OCI-LY1 (cell line): Measurements from ENCODE around the gene SLC26A4.

ENCODE experiments used
- H2AFZ ChIP-seq: fragments of 200-600 bp; sonication (generic), shearing (Covaris generic); 2 replicates; pipeline ENCODE4 v1.6.0; 2014; ENCODE audit warnings: antibody characterized with exemption, mild to moderate bottlenecking, low read length
- H3F3A ChIP-seq: fragments of 200-600 bp; sonication (generic), shearing (Covaris generic); 2 replicates; pipeline ENCODE4 v1.6.0; 2014; ENCODE audit warnings: mild to moderate bottlenecking, antibody characterized with exemption, low read length, moderate library complexity; ENCODE audit not compliant: insufficient read depth
- H3K27ac ChIP-seq: fragments of 200-600 bp; sonication (generic); 2 replicates; pipeline ENCODE4 v1.5.1; 2014; ENCODE audit warnings: low read length, mixed run types, mild to moderate bottlenecking, low read depth; ENCODE audit not compliant: poor library complexity, severe bottlenecking
- H3K27me3 ChIP-seq: fragments of 200-600 bp; sonication (generic); 2 replicates; pipeline ENCODE4 v1.6.0; 2014; ENCODE audit warnings: antibody characterized with exemption, mild to moderate bottlenecking, low read length, moderate library complexity; ENCODE audit not compliant: insufficient read depth
- H3K36me3 ChIP-seq: fragments of 200-600 bp; sonication (generic); 2 replicates; pipeline ENCODE4 v1.6.1; 2014; ENCODE audit warnings: mild to moderate bottlenecking, antibody characterized with exemption, low read length, moderate library complexity, mixed read lengths; ENCODE audit not compliant: insufficient read depth
- H3K4me1 ChIP-seq: fragments of 200-600 bp; sonication (generic); 2 replicates; pipeline ENCODE4 v1.5.1; 2014; ENCODE audit warnings: mild to moderate bottlenecking, low read length, moderate library complexity; ENCODE audit not compliant: insufficient read depth, severe bottlenecking
- H3K4me2 ChIP-seq: fragments of 200-600 bp; sonication (generic), shearing (Covaris generic); 2 replicates; pipeline ENCODE4 v1.6.1; 2014; ENCODE audit warnings: low read length
- H3K4me3 ChIP-seq: fragments of 200-600 bp; sonication (generic); 2 replicates; pipeline ENCODE4 v1.5.1; 2014; ENCODE audit warnings: low read length, low read depth, mild to moderate bottlenecking, mixed read lengths; ENCODE audit not compliant: poor library complexity, severe bottlenecking
- H3K79me2 ChIP-seq: fragments of 200-600 bp; shearing (Covaris generic); 2 replicates; pipeline ENCODE4 v1.6.1; 2016; ENCODE audit warnings: mixed run types, low read length, mixed read lengths; ENCODE audit not compliant: insufficient read depth
- H3K9ac ChIP-seq: fragments of 200-600 bp; sonication (generic), shearing (Covaris generic); 2 replicates; pipeline ENCODE4 v1.6.1; 2014; ENCODE audit warnings: mild to moderate bottlenecking, low read length, mixed read lengths
- H3K9me2 ChIP-seq: fragments of 200-600 bp; sonication (generic), shearing (Covaris generic); 2 replicates; pipeline ENCODE4 v1.6.1; 2014; ENCODE audit warnings: low read depth, mild to moderate bottlenecking, low read length, mixed read lengths
- H3K9me3 ChIP-seq: fragments of 200-600 bp; shearing (Covaris generic); 2 replicates; pipeline ENCODE4 v1.6.1; 2014; ENCODE audit warnings: low read length, mixed read lengths
- H4K20me1 ChIP-seq: fragments of 200-600 bp; sonication (generic), shearing (Covaris generic); 2 replicates; pipeline ENCODE4 v1.6.0; 2016; ENCODE audit warnings: mild to moderate bottlenecking, low read length; ENCODE audit not compliant: insufficient read depth
- CTCF ChIP-seq: fragments of 200-600 bp; sonication (generic), shearing (Covaris generic); IDR thresholded peaks from 2 replicates; pipeline ENCODE4 v1.5.1; 2017; ENCODE audit warnings: mild to moderate bottlenecking, antibody characterized with exemption, low read length, moderate library complexity, mixed read lengths
- EZH2 ChIP-seq: fragments of 200-600 bp; sonication (generic), shearing (Covaris generic); IDR thresholded peaks from 2 replicates; pipeline ENCODE4 v1.8.0; 2017; ENCODE audit warnings: borderline replicate concordance, mixed run types, mild to moderate bottlenecking, antibody characterized with exemption, low read length, moderate library complexity, mixed read lengths

The SLC26A4 gene

GRCh38 chr7:107667341-107667740 is 6.7 kb downstream of the SLC26A4 start:
- TF ChIP-seq EZH2 (no peak), CTCF (no peak)
- Histone ChIP-seq H3F3A (no peaks in the 10 kb centered on the region), H3K4me3 (no peak overlapping the region), H3K4me2 (no peak overlapping the region), H3K27me3 (no peaks in the 10 kb centered on the region), H3K79me2 (no peaks in the 10 kb centered on the region), H4K20me1 (no peaks in the 10 kb centered on the region), H3K9me3 (no peaks in the 10 kb centered on the region), H3K9ac (no peak overlapping the region), H2AFZ (no peak overlapping the region), H3K27ac (no peak overlapping the region), H3K9me2 (no peaks in the 10 kb centered on the region), H3K4me1 (no peaks in the 10 kb centered on the region), H3K36me3 (no peaks in the 10 kb centered on the region)

- Histone ChIP-seq H3K79me2 (no peaks in the 10 kb centered on the region), H4K20me1 (no peaks in the 10 kb centered on the region), H3F3A (no peaks in the 10 kb centered on the region), H3K27me3 (peaks cover 3% of the 10 kb centered on the region; the same call in 1 of the 2 replicates), H3K4me3 (no peak overlapping the region), H3K27ac (no peak overlapping the region), H3K4me1 (no peaks in the 10 kb centered on the region), H2AFZ (no peak overlapping the region), H3K9ac (no peak overlapping the region), H3K9me3 (0 out of 2 replicates have a peak, but pooled peaks cover 2% of the 10 kb centered on the region), H3K36me3 (no peaks in the 10 kb centered on the region), H3K4me2 (no peak overlapping the region), H3K9me2 (no peaks in the 10 kb centered on the region)
- TF ChIP-seq CTCF = no peak
- TF ChIP-seq EZH2 = no peak
Measured at GRCh38 chr7:107668296-107668695, 7.7 kb downstream of the SLC26A4 start.

- Histone ChIP-seq H3K4me3 (no peak overlapping the region), H3F3A (no peaks in the 10 kb centered on the region), H3K27me3 (peaks cover 3% of the 10 kb centered on the region; the same call in 1 of the 2 replicates), H3K4me2 (no peak overlapping the region), H3K36me3 (no peaks in the 10 kb centered on the region), H2AFZ (no peak overlapping the region), H3K79me2 (no peaks in the 10 kb centered on the region), H3K27ac (no peak overlapping the region), H3K4me1 (no peaks in the 10 kb centered on the region), H3K9me3 (0 out of 2 replicates have a peak, but pooled peaks cover 2% of the 10 kb centered on the region), H4K20me1 (no peaks in the 10 kb centered on the region), H3K9ac (no peak overlapping the region), H3K9me2 (no peaks in the 10 kb centered on the region)
- no peak for TF ChIP-seq CTCF
- no peak for TF ChIP-seq EZH2
Measured at GRCh38 chr7:107672183-107672582, 11.6 kb downstream of the SLC26A4 start.
